HG03095 (cell line): ENCODE measurements around the gene GPC1.

Source experiments
- ATAC-seq: cut with Tn5 transposase; IDR thresholded peaks from one replicate; pipeline ENCODE4 v1.9.1; 2021; ENCODE audit warnings: moderate library complexity; ENCODE audit not compliant: unreplicated experiment

Gene GPC1

GRCh38 chr2:240411261-240412160 lies 24.0 kb upstream of the GPC1 start:
- ATAC-seq = no peak

- ATAC-seq = no peak
These were observed 23.1 kb upstream of the GPC1 start for GRCh38 chr2:240412211-240412861.

GRCh38 chr2:240412975-240413812 lies 22.3 kb upstream of the GPC1 start:
- no peak for ATAC-seq

GRCh38 chr2:240413813-240414429 lies 21.5 kb upstream of the GPC1 start:
- no peak for ATAC-seq

- no peak for ATAC-seq
These were observed 18.6 kb upstream of the GPC1 start for GRCh38 chr2:240416821-240417220.

- no peak for ATAC-seq
These were observed 17.2 kb upstream of the GPC1 start for GRCh38 chr2:240418311-240418710.

GRCh38 chr2:240419271-240419670 lies 16.2 kb upstream of the GPC1 start:
- no peak for ATAC-seq

- no peak for ATAC-seq
These were observed 15.7 kb upstream of the GPC1 start for GRCh38 chr2:240419723-240420122.

- no peak for ATAC-seq
These were observed 15.0 kb upstream of the GPC1 start for GRCh38 chr2:240420206-240421104.

GRCh38 chr2:240421381-240421780 lies 14.1 kb upstream of the GPC1 start:
- ATAC-seq = no peak

- ATAC-seq = no peak
These were observed 12.7 kb upstream of the GPC1 start for GRCh38 chr2:240422658-240423329.

GRCh38 chr2:240423788-240424191 lies 11.7 kb upstream of the GPC1 start:
- ATAC-seq = no peak

GRCh38 chr2:240424341-240425235 lies 10.9 kb upstream of the GPC1 start:
- ATAC-seq = no peak

GRCh38 chr2:240425236-240425615 lies 10.2 kb upstream of the GPC1 start:
- ATAC-seq = no peak

- ATAC-seq = no peak
These were observed 9.8 kb upstream of the GPC1 start for GRCh38 chr2:240425697-240426096.

- ATAC-seq = no peak
These were observed 8.4 kb upstream of the GPC1 start for GRCh38 chr2:240426845-240427721.

- ATAC-seq = no peak
These were observed 7.7 kb upstream of the GPC1 start for GRCh38 chr2:240427729-240428128.
